HG03439 (cell line): ENCODE measurements around the gene RBM23.
"Not testable (repeated sequence)": the region's sequence is repeated elsewhere in the genome, so short reads cannot be mapped to it uniquely, and the experiment has no call there.

Source experiments
- ATAC-seq: cut with Tn5 transposase; IDR thresholded peaks from one replicate; pipeline ENCODE4 v1.9.1; 2021; ENCODE audit warnings: mild to moderate bottlenecking, moderate library complexity; ENCODE audit not compliant: unreplicated experiment

RBM23 gene

GRCh38 chr14:22866874-22867273, 52.1 kb downstream of the RBM23 start:
- no peak for ATAC-seq

- no peak for ATAC-seq
Measured at GRCh38 chr14:22865424-22866405, 53.2 kb downstream of the RBM23 start.

GRCh38 chr14:22864979-22865378, 54.0 kb downstream of the RBM23 start:
- no peak for ATAC-seq

GRCh38 chr14:22861651-22862050, 57.3 kb downstream of the RBM23 start:
- ATAC-seq, result no peak

GRCh38 chr14:22860377-22860776, 58.6 kb downstream of the RBM23 start:
- ATAC-seq, result not testable (repeated sequence)

DNA sequence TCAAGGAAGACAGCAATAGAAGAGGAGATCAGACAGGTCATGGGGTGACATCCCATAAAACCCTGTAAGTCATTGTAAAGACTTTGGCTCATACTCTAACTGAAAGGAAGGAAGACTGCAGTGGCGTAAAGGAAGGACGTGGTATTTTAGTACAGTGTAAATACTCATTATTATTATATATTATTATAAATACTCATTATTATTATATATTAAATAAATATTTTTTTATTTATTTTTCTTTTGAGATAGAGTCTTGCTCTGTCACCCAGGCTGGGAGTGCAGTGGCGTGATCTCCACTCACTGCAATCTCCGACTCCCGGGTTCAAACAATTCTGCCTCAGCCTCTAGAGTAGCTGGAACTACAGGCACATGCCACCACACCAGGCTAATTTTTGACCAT, 62.5 kb downstream of the RBM23 start:
- ATAC-seq, result no peak

DNA sequence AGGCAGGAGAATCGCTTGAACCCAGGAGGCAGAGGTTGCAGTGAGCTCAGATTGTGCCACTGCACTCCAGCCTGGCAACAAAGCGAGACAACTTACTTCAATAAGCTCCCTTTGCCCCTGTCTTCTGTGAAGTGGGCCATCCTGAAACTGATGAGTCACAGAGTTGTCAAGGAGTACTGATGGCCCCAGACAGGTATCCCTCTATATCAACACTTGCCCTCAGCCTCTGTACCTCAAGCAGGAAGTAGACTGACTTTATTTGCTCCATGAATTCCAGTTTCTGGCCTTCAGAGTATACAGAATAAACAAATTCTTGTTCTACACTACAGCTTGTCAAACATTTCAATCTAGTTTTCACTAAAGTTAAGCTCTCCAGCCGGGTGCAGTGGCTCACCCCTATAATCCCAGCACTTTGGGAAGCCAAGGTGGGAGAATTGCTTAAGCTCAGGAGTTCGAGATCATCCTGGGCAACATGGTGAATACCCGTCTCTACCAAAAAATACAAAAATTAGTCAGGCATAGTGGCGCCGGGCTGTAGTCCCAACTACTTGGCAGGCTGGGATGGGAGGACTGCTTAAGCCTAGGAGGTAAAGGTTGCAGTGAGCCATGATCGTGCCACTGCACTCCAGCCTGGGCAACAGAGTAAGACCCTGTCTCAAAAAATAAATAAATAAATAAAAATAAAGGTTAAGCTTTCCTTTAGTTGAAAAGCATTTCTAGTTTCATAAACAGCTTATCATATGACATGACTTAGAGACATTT, 63.8 kb downstream of the RBM23 start:
- ATAC-seq, result no peak

DNA sequence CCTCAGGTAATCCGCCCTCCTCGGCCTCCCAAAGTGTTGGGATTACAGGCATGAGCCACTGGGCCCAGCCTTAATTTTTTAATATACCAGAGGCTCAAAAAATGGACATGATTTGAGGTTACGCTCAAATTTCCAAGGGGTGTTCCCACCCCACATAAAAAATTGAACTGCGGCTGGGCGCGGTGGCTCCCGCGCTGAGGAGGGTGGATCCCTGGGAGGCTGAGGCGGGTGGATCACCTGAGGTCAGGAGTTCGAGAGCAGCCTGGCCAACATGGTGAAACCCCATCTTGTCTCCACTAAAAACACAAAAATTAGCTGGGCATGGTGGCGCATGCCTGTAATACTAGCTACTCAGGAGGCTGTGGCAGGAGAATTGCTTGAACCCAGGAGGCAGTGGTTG, 64.7 kb downstream of the RBM23 start:
- not testable (repeated sequence) for ATAC-seq

DNA sequence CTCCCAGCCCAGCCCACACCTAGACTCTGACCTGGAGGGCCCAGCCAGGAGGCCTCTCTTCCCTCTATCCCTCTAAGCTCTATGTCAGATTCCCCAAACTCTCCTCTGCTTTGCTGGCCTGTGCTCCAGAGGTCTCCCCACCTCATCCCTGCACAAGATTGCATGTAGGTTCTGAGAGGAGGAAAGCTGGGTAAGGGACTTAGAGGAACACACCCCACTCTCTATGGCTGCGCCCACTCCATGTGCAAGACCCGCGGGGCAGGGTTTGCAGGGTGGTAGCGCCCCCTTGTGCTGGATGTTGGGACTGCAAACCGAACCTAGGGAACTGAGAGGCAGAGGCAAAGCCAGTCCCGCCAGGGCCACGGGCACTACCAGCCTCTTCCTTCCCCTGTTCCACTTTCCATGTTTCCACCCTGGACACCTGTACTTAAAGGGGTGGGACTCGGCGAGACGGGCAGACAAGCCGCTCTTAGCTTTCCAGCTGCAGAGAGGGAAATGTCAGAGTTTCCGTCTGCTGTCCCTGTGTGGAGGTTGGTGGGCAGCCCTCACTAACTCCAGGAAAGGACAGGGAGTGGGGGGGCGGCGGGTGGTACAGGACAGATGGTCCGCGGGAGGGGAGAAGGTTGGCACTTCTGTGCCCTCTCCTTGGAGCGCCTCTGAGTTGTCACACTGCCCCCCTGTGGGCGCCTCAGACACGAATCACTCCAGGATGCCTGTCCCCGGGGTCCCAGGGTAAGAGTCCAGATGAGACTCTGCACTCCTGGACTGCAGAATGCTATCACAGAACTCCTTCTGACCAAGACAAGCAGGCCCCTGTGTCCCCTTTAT, 65.8 kb downstream of the RBM23 start:
- no peak for ATAC-seq

DNA sequence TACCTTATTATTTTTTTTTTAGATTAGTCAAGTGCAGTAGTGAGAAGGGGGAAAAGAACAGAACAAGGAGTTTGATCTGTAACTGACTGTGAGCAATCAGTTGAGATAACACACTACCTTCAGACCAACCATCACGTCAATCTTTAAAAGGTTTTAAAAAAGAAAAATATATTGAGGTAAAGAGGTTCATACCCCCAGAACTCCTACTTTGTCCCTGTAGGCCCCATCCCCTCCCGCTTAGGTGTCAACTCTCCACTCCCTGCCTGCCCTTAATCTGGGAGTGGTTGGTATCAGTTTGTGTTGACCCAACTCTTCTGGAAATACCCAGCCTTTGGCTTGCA, 66.4 kb downstream of the RBM23 start:
- ATAC-seq, result no peak

GRCh38 chr14:22852178-22852577, 66.8 kb downstream of the RBM23 start:
- not testable (repeated sequence) for ATAC-seq

DNA sequence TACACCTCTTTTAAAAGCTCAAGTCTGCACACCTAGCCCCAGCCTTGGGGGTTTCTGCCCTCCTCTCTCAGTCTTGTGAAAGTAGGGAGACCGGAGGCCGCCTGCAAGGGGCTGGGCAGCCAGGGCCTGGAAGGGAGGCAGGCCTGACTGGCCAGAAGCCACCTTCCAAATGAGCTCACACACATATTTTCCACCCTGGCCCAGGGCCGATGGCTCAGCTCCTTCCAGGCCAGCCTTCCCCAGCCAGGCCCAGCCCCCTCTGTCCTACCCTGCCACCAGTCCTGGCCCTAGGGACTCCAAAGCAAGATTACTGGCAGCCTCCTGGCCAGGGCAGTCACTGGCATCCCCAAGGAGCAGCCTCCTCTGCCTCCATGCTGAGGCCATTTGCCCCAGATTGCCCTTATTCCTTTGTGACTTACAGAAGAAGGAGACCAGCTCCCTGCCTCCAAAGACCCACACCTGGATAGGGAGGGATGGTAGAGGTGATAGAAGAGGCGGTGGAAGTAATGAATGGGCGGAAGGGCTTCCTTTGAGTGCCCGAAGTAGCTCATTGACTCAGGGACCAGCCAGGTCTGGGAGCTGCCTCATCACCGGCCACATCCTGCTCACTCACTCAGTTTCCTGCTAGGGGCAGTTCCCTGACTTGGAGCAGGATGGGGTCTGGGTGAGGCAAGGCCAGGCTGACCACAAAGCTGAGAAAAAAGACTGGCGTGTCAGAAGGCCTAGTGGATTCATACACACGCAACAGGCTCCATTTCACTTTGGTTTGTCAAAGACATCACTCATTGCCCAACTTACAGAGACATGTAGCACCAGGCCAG, 67.8 kb downstream of the RBM23 start:
- ATAC-seq, result no peak

DNA sequence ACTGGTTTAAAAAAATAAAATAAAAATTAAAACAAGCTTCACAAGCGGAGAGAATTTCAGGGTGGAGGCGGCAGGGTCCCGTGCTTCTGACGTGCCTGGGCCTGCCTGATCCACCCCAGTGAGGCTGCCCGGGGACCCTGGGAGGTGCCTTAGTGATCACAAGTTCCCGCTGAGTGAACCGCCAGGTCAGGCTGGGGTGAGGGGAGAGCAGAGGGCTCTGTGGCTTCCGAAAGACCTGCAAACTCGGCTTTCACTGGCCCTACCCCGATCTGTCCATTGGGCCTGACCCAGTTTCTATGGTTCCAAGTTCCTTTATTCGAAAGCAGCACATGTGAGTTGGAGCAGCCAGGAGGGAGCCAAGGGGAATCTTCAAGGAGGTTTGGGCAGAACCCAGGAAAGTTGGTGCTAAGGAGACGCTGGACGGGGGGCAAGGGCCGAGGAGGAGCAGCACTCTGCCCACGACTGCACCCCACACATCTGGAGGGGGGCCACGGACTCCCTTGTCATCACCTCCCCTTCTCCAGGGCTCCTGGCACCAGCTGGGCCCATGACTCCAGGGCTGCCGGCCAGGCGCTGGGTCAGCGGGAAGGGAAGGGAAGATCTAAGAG, 69.6 kb downstream of the RBM23 start:
- ATAC-seq, result no peak

GRCh38 chr14:22848351-22849164, 70.4 kb downstream of the RBM23 start:
- ATAC-seq, result no peak

GRCh38 chr14:22847661-22848341, 71.1 kb downstream of the RBM23 start:
- ATAC-seq, result no peak

GRCh38 chr14:22846811-22847307, 72.1 kb downstream of the RBM23 start:
- ATAC-seq, result no peak

GRCh38 chr14:22845821-22846625, 72.9 kb downstream of the RBM23 start:
- ATAC-seq, result no peak

DNA sequence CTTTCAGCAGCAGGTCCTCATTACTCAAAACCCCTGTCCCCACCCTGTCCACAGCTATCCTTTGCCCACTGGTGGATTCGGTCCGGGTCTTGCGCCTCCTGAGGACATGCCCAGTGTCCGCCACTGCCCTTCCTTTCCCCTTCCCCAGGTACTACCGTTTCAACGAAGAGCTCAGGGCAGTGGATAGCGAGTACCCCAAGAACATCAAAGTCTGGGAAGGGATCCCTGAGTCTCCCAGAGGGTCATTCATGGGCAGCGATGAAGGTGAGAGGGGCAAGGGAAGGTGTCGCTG, 73.9 kb downstream of the RBM23 start:
- ATAC-seq, result no peak
